HepG2 (cell line): ENCODE data around the gene PRICKLE2. TPM values are rescaled to one million over a fixed set of nuclear protein-coding genes. Genes with fewer than 3 reads are reported as not detected.

Source experiments
- ATAC-seq: fragments of 200-7000 bp; cut with Tn5 transposase; 3 replicates; pipeline ENCODE4 v1.9.1; 2020; ENCODE audit warnings: mild to moderate bottlenecking, moderate library complexity
- BruUV-seq: library from RNA; stranded (reverse); fragments of 400-500 nt; replicated peaks from 2 replicates; lab custom pipeline; 2021; lab: Mats Ljungman, UMichigan
- CTCF ChIA-PET: fragments of 300-600 bp; formaldehyde crosslinking; extraction: SDS; loops from one replicate; lab custom pipeline; 2021; ENCODE audit warnings: low total read pairs, inconsistent platforms, low intra/inter-chr PET ratio; lab: Yijun Ruan, JAX
- POLR2A ChIA-PET: fragments of 350-600 bp; sonication (Branson Sonifier 250); formaldehyde crosslinking; loops from one replicate; lab custom pipeline; 2020; ENCODE audit warnings: antibody characterized with exemption, inconsistent platforms; lab: Yijun Ruan, JAX
- DNase-seq: peaks from one replicate; pipeline ENCODE4 v3.0.0-alpha.2; 2015; ENCODE audit warnings: low spot score
- FAIRE-seq: peaks from 3 replicates; lab custom pipeline; 2011; peaks lifted over from hg19 to GRCh38; lab: Jason Lieb, UNC
- H2AFZ ChIP-seq: one replicate; pipeline ENCODE4 v1.6.1; 2011; ENCODE audit warnings: low read length, inconsistent platforms
- H3K27ac ChIP-seq: fragments of 300-600 bp; 3 replicates; pipeline ENCODE4 v1.8.0; 2011; ENCODE audit warnings: mixed run types, mild to moderate bottlenecking, mixed read lengths, low read length, inconsistent platforms; ENCODE audit not compliant: insufficient read depth; ENCODE audit errors: extremely low read length
- H3K27me3 ChIP-seq, 2 experiments: fragments of 200-600 bp in 1 of 2; 2 replicates in 1 of 2; 3 replicates in 1 of 2; pipeline versions ENCODE4 v1.6.0 to v1.8.0; 2011; ENCODE audit warnings: low read length in 2 of 2, mild to moderate bottlenecking in 2 of 2, moderate library complexity in 2 of 2, inconsistent platforms in 1 of 2; ENCODE audit not compliant: insufficient read depth in 2 of 2, control insufficient read depth in 1 of 2
- H3K36me3 ChIP-seq, 2 experiments: fragments of 200-600 bp in 1 of 2; replicated peaks in 1 of 2; 2 replicates in 1 of 2; 3 replicates in 1 of 2; pipeline versions ENCODE4 v1.5.1 to v1.8.0; 2011; ENCODE audit warnings: low read length in 2 of 2, inconsistent platforms in 1 of 2; ENCODE audit not compliant: insufficient read depth in 2 of 2, control insufficient read depth in 1 of 2
- H3K4me1 ChIP-seq: 2 replicates; pipeline ENCODE4 v1.5.1; 2012; ENCODE audit warnings: low read length, inconsistent platforms; ENCODE audit not compliant: insufficient read depth
- H3K4me2 ChIP-seq: 2 replicates; pipeline ENCODE4 v1.6.0; 2011; ENCODE audit warnings: low read depth, low read length, inconsistent platforms
- H3K4me3 ChIP-seq, 3 experiments: fragments of 200-600 bp in 1 of 3; sonication (generic), shearing (Covaris generic) in 1 of 3; replicated peaks in 1 of 3; 2 replicates each; pipeline ENCODE4 v1.5.1; 2011 to 2016; ENCODE audit warnings: low read length in 3 of 3, inconsistent platforms in 2 of 3, low read depth in 2 of 3, mild to moderate bottlenecking in 2 of 3, control low read depth in 1 of 3, mixed read lengths in 1 of 3; ENCODE audit not compliant: insufficient read depth in 1 of 3
- H3K79me2 ChIP-seq: one replicate; pipeline ENCODE4 v1.6.1; 2011; ENCODE audit warnings: low read length, inconsistent platforms; ENCODE audit not compliant: insufficient read depth
- H3K9ac ChIP-seq: 2 replicates; pipeline ENCODE4 v1.6.0; 2011; ENCODE audit warnings: mild to moderate bottlenecking, low read depth, low read length, inconsistent platforms; ENCODE audit not compliant: insufficient read depth
- H3K9me3 ChIP-seq: 2 replicates; pipeline ENCODE4 v1.5.1; 2012; ENCODE audit warnings: mild to moderate bottlenecking, low read length
- H4K20me1 ChIP-seq: 2 replicates; pipeline ENCODE4 v1.6.0; 2011; ENCODE audit warnings: inconsistent platforms, mild to moderate bottlenecking, low read length, moderate library complexity; ENCODE audit not compliant: insufficient read depth
- RCOR2 ChIP-seq: IDR thresholded peaks from 2 replicates; pipeline ENCODE4 v1.6.1; 2016; ENCODE audit warnings: missing biosample characterization, missing genetic modification reagents
- ZNF180 ChIP-seq: sonication (generic); formaldehyde crosslinking; IDR thresholded peaks from 2 replicates; pipeline ENCODE4 v1.4.0; 2020; ENCODE audit warnings: low read depth, missing genetic modification reagents, borderline replicate concordance
- ZNF253 ChIP-seq: sonication (generic); formaldehyde crosslinking; IDR thresholded peaks from 2 replicates; pipeline ENCODE4 v1.8.0; 2022; ENCODE audit warnings: mild to moderate bottlenecking, missing genetic modification reagents, borderline replicate concordance
- ZNF264 ChIP-seq: sonication (generic); formaldehyde crosslinking; IDR thresholded peaks from 2 replicates; pipeline ENCODE4 v1.4.0; 2020; ENCODE audit warnings: missing genetic modification reagents
- WGBS: methylation state at CpG from one replicate; pipeline ENCODE4 v1.1.6; 2017; ENCODE audit warnings: low lambda C conversion rate; 5-methylcytosine and 5-hydroxymethylcytosine counted together
- in situ Hi-C: cut with HindIII; loops from 2 replicates; pipeline ENCODE4 v1.10.0; 2017; ENCODE audit warnings: low pct_unique_long_range_greater_than_20kb; ENCODE audit not compliant: extremely low pct_ligation_motif_present
- intact Hi-C: fragments of 100-400 bp; cut with micrococcal nuclease; formaldehyde crosslinking; loops from one replicate; pipeline ENCODE4 v1.10.0; 2022; ENCODE audit not compliant: unreplicated experiment
- polyA plus RNA-seq, 8 experiments: library from polyadenylated mRNA; depleted of rRNA in 3 of 8; stranded (reverse) in 7 of 8; unstranded in 1 of 8; fragments of >200 nt; fragmentation: Illumina TruSeq in 4 of 8; extraction: Trizol in 4 of 8; gene quantifications; 2 replicates each; pipeline versions ENCODE4 v1.2.1 to v1.2.3, GENCODE V29; 2011 to 2016; ENCODE audit warnings: low read depth in 4 of 8, missing spikeins in 1 of 8, mixed read lengths in 1 of 8; ENCODE audit not compliant: insufficient read depth in 1 of 8
- total RNA-seq, 5 experiments: library from RNA; depleted of rRNA; stranded (reverse); fragments of >200 nt; fragmentation: Illumina TruSeq; extraction: Trizol; gene quantifications; 2 replicates each; pipeline ENCODE4 v1.2.3, GENCODE V29; 2016; ENCODE audit warnings: low read depth in 1 of 5
- TF ChIP-seq, protein P1 (sequence below): sonication (generic); IDR thresholded peaks from 2 replicates; pipeline ENCODE4 v1.6.1; 2016; ENCODE audit warnings: low read depth, borderline replicate concordance
- TF ChIP-seq, protein P2 (sequence below): sonication (generic); formaldehyde crosslinking; IDR thresholded peaks from 2 replicates; pipeline ENCODE4 v1.5.1; 2020; ENCODE audit warnings: missing genetic modification reagents, mild to moderate bottlenecking, borderline replicate concordance
- TF ChIP-seq, protein P3 (sequence below): sonication (generic); formaldehyde crosslinking; IDR thresholded peaks from 2 replicates; pipeline ENCODE4 v1.4.0; 2020; ENCODE audit warnings: missing genetic modification reagents

Gene PRICKLE2
- total and polyA plus RNA-seq, 2 of the 13 experiments (the other 11 are each of a cell fraction or from before 2014, with no cell fraction given), result 0.01 to 0.07 TPM

DNA sequence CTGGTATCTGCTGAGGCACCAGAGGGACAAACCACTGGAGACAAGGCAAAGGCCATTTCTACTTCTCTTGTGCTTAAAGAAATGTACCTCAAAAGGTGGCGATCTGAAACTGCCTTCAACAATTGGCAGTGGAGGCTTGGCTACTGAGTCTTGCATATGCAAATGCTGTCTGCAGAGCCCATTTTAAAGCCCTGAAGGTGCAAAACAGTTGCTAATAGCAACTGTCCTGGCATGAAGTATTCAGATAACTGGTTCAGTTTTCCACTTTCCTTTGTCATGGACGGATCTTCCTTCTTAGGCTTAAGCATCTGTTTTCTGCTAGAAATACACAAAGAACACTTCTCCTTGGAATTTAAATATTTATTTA, 130.6 kb downstream of the PRICKLE2 start:
- Histone ChIP-seq H3K9me3 (no peaks in the 10 kb centered on the region), H3K27me3 (no peaks in the 10 kb centered on the region), H3K27ac (no peak overlapping the region), H3K9ac (no peak overlapping the region), H3K79me2 (no peaks in the 10 kb centered on the region), H2AFZ (no peak overlapping the region), H4K20me1 (no peaks in the 10 kb centered on the region), H3K36me3 (no peaks in the 10 kb centered on the region), H3K4me1 (no peaks in the 10 kb centered on the region), H3K4me3 (no peak overlapping the region), H3K4me2 (no peak overlapping the region)
- in situ Hi-C loops, result no loop called here
- ATAC-seq (no peak), FAIRE-seq (no peak), DNase-seq (no peak)
- intact Hi-C loops, result no loop called here
- TF ChIP-seq, protein P1, sequence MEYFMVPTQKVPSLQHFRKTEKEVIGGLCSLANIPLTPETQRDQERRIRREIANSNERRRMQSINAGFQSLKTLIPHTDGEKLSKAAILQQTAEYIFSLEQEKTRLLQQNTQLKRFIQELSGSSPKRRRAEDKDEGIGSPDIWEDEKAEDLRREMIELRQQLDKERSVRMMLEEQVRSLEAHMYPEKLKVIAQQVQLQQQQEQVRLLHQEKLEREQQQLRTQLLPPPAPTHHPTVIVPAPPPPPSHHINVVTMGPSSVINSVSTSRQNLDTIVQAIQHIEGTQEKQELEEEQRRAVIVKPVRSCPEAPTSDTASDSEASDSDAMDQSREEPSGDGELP, result no peak
- TF ChIP-seq ZNF264 (CRISPR knock-in tag) (no peak), RCOR2 (CRISPR knock-in tag) (no peak), ZNF253 (CRISPR knock-in tag) (no peak), ZNF180 (no peak)
- TF ChIP-seq, protein P2, sequence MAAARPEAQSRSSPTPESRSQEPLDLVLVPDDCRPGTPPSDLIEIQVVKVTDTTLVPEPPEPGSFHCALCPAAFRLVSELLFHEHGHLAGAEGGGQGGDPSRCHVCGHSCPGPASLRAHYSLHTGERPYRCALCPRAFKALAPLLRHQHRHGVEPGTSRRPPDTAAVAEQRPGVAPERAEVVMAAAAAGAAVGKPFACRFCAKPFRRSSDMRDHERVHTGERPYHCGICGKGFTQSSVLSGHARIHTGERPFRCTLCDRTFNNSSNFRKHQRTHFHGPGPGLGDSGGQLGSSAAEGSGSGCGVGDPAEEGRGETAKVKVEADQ (CRISPR knock-in tag), result no peak
- TF ChIP-seq, protein P3, sequence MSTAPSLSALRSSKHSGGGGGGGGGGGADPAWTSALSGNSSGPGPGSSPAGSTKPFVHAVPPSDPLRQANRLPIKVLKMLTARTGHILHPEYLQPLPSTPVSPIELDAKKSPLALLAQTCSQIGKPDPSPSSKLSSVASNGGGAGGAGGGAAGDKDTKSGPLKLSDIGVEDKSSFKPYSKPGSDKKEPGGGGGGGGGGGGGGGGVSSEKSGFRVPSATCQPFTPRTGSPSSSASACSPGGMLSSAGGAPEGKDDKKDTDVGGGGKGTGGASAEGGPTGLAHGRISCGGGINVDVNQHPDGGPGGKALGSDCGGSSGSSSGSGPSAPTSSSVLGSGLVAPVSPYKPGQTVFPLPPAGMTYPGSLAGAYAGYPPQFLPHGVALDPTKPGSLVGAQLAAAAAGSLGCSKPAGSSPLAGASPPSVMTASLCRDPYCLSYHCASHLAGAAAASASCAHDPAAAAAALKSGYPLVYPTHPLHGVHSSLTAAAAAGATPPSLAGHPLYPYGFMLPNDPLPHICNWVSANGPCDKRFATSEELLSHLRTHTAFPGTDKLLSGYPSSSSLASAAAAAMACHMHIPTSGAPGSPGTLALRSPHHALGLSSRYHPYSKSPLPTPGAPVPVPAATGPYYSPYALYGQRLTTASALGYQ (CRISPR knock-in tag), result no peak
- POLR2A ChIA-PET, result no interaction called here
- BruUV-seq, result no TSS peak
- WGBS, result 81% methylated on average over 2 of the region's 2 CpGs
- CTCF ChIA-PET, result no interaction called here
